GM18505 (cell line): ENCODE measurements around the gene RABGAP1L.
A peak's percentile ranks its signal among the peaks of the same experiment; 100 is the strongest.
"Not testable (repeated sequence)": the region's sequence is repeated elsewhere in the genome, so short reads cannot be mapped to it uniquely, and the experiment has no call there.

Experiments
- ATAC-seq: cut with Tn5 transposase; IDR thresholded peaks from one replicate; pipeline ENCODE4 v1.9.1; 2021; ENCODE audit not compliant: unreplicated experiment
- POLR2A ChIP-seq: IDR thresholded peaks from 4 replicates; pipeline ENCODE4 v1.6.1; 2011; ENCODE audit warnings: borderline replicate concordance; ENCODE audit not compliant: insufficient read depth, insufficient read length; ENCODE audit errors: extremely low read depth

RABGAP1L gene

GRCh38 chr1:174894117-174894762 lies 734.9 kb downstream of the RABGAP1L start:
- ATAC-seq: no peak
- no peak for TF ChIP-seq POLR2A

DNA sequence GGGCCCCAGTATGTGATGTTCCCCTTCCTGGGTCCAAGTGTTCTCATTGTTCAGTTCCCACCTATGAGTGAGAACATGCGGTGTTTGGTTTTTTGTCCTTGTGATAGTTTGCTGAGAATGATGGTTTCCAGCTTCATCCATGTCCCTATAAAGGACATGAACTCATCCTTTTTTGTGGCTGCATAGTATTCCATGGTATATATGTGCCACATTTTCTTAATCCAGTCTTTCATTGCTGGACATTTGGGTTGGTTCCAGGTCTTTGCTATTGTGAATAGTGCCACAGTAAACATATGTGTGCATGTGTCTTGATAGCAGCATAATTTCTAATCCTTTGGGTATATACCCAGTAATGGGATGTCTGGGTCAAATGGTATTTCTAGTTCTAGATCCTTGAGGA lies 736.3 kb downstream of the RABGAP1L start:
- ATAC-seq: not testable (repeated sequence)

GRCh38 chr1:174898102-174898797 lies 738.9 kb downstream of the RABGAP1L start:
- TF ChIP-seq POLR2A: no peak
- no peak for ATAC-seq

DNA sequence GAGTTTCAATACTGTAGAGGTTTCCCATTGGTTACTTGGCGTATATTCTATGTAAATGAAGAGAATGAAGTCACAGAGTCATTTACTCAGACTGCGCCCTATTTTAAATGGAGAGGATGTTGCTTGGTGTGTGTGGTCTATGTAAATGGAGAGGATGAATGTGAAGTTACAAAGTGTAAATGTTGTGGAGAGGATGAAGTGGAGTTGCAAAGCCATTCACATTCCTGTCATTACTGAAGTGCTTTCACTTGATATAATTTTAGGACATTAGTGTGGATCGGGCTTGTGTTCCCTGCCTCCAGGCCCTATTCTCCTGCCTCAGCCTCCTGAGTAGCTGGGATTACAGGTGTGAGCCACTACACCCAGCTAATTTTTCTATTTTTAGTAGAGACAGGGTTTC lies 741.0 kb downstream of the RABGAP1L start:
- TF ChIP-seq POLR2A: no peak
- no peak for ATAC-seq

GRCh38 chr1:174902531-174903099 lies 743.3 kb downstream of the RABGAP1L start:
- ATAC-seq: no peak
- TF ChIP-seq POLR2A: no peak

DNA sequence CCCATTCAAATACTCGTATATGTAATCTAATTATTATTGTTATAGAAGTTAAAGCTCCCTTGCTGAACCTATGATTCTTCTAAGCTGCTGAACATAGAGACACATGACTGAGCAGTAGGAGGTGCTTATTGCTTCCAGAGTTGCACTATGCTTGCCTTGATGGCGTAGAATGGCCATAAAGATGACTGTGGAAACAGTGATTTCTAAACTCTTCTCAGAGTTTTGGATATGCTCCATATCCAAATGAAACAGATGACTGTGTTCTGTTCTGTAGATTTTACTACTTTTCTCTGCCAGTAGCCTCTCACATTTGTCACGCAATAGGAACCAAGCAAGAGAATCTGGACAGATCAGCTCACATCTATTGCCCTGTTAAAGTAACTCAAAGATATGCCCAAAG lies 752.3 kb downstream of the RABGAP1L start:
- no peak for TF ChIP-seq POLR2A
- no peak for ATAC-seq

DNA sequence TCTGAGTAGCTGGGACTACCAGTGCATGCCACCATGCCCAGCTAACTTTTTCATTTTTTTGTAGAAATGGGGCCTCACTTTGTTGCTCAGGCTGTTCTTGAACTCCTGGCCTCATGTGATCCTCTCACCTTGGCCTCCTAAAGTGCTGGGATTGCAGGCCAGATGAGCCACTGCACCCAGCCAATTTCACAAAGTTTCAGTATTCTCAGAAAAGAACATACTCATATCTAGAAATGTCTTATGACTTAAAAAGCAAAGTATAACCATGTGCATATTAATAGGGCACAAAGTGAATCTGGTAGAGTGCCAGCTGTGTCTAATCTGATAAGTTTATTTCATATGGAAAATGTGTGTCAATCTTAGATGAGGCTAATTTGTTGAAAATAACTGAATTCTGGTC lies 752.9 kb downstream of the RABGAP1L start:
- no peak for ATAC-seq
- no peak for TF ChIP-seq POLR2A

GRCh38 chr1:174913225-174913903 lies 754.0 kb downstream of the RABGAP1L start:
- ATAC-seq: no peak
- no peak for TF ChIP-seq POLR2A

DNA sequence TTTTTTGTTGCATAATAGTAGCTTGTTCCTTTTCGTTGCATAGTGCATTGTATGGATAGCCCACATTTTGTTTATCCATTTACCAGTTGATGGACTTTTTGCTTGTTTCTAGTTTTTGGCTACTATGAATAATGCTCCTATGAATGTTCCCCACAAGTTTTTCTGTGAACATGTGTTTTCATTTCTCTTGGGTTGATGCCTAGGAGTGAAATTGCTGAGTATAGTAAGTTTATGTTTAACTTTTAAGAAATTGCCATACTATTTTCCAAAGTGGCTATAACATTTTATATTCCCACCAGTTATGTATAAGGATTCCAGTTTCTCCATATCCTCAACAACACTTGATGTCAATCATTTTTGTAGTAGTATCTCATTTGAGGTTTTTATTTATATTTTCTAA lies 755.7 kb downstream of the RABGAP1L start:
- ATAC-seq: no peak
- no peak for TF ChIP-seq POLR2A

- peak; percentile 54 for ATAC-seq
- TF ChIP-seq POLR2A: no peak
Observed at GRCh38 chr1:174916846-174917245, 757.5 kb downstream of the RABGAP1L start.

GRCh38 chr1:174920093-174920492 lies 760.8 kb downstream of the RABGAP1L start:
- ATAC-seq: no peak

DNA sequence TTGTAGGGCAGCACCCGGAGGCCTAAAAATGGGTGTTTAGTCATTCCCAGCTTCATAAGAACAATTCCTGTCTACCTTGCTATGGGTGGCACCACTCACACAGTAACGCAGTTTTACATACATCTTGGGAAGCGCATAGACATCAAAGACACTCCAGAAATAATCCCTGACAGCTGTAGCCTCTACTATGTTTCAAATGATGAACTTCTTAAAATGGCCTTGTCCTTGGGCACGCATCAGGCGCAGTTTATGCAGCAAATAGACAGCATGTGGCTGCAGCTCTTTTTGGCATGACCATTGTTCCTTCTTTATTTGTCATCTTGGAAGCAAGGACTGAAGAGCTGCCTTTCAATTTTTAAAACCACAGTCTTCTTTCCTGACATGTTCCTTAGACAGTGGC lies 762.8 kb downstream of the RABGAP1L start:
- ATAC-seq: no peak
- no peak for TF ChIP-seq POLR2A

More at GRCh38 chr1:174920093-174920492, 760.8 kb downstream of the RABGAP1L start:
- TF ChIP-seq POLR2A: no peak

DNA sequence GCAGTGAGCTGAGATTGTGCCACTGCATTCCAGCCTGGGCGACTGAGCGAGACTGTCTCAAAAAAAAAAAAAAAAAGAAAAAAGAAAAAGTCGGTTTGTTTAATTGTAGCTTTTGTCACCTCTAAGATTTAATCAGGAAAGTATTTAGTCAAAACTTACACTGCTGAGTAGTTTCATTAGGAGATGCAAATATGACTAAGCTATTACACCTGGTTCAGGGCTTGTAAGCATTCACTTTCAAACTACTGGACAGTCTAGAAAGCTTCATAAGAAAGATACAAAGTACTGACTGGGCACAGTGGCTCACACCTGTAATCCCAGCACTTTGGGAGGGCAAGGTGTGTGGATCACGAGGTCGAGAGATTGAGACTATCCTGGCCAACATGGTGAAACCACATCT lies 764.5 kb downstream of the RABGAP1L start:
- no peak for TF ChIP-seq POLR2A
- no peak for ATAC-seq

GRCh38 chr1:174928541-174928940 lies 769.2 kb downstream of the RABGAP1L start:
- no peak for ATAC-seq
- no peak for TF ChIP-seq POLR2A
